GM21786 (cell line): ENCODE measurements around the gene CFAP300.

Experiments used
- ATAC-seq: cut with Tn5 transposase; IDR thresholded peaks from one replicate; pipeline ENCODE4 v1.9.1; 2021; ENCODE audit not compliant: unreplicated experiment

Gene CFAP300

DNA sequence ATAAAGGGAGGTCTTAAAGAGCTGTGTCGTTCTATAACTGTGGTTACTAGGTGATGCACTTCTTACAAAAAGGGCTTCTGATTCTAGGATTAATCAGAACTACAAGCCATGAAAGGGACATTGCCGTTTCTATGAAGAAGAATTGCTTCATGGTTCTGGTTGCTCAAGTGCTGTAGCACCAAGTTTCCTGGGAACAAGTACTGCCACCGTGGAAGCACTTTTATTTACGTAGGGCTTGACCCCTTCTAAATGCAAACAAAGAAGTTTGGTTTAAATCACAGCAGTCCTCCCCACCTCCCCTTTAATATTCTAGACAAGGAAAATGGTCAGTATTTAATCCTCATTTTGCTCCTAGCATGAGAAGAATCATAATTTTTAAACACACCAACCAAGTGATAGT, 72.8 kb downstream of the CFAP300 start:
- ATAC-seq: no peak

DNA sequence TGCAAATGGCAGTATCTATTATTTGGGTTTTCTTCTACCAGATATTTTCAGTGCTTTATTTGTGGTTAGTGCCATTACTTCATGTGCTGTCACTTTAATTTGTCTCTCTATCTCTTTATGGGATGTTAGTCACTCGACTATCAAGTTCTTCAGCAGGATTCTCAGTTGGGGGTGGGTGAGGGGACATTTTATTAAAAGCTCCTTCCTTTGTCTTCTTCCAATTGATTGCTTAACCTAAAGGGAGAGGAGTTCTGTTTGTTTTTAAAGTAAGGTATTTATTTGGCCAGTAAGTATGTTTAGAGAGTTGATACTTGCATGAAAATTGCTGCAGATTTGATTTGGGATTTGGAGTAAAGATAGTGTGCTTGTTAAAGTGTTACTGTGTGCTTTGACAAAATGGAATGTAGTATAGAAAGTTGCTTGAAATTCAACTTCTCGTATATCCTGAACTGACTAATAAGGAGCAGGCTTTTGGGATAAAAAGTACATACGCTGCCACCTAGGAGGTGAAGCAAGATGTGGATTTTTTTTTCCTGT, 73.3 kb downstream of the CFAP300 start:
- ATAC-seq: no peak

DNA sequence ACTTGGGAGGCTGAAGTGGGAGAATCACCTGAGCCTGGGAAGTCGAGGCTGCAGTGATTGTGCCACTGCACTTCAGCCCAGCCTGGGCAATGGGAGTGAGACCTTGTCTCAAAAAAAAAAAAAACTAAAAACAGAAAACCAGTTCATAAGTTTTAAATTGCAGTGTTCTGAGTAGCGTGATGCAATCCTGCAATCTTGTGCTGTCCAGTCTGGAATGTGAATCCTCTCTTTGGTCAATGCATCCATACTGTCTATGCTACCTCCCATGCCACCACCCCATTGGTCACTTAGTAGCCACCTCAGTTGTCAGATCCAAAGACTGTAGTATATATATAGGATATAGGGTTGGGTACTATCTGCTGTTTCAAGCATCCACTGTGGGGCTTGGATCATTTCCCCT, 74.1 kb downstream of the CFAP300 start:
- ATAC-seq: no peak
